A673 (cell line): ENCODE data around the gene CPEB4. TPM values are rescaled to one million over a fixed set of nuclear protein-coding genes. Genes with fewer than 3 reads are reported as not detected.

ENCODE experiments used
- BruUV-seq: library from RNA; stranded (reverse); fragments of 400-500 nt; replicated peaks from 2 replicates; lab custom pipeline; 2021; lab: Mats Ljungman, UMichigan
- CTCF ChIA-PET: fragments of 300-600 bp; sonication (Branson Sonifier 250); formaldehyde crosslinking; loops from one replicate; lab custom pipeline; 2022; ENCODE audit warnings: antibody characterized with exemption; lab: Charles Lee
- POLR2A ChIA-PET: fragments of 300-600 bp; sonication (Branson Sonifier 250); formaldehyde crosslinking; loops from one replicate; lab custom pipeline; 2022; ENCODE audit warnings: antibody characterized with exemption; ENCODE audit not compliant: low non-redundant PET; lab: Charles Lee
- DNase-seq: peaks from one replicate; pipeline ENCODE4 v3.0.0-alpha.2; 2015; ENCODE audit warnings: low spot score
- H3K27ac ChIP-seq: fragments of 200-600 bp; sonication (generic); 2 replicates; pipeline ENCODE4 v1.5.1; 2016; ENCODE audit warnings: mixed run types, low read depth, mild to moderate bottlenecking, mixed read lengths, antibody characterized with exemption, low read length; ENCODE audit not compliant: poor library complexity, severe bottlenecking
- H3K27me3 ChIP-seq: fragments of 200-600 bp; sonication (generic); replicated peaks from 2 replicates; pipeline ENCODE4 v1.6.1; 2017; ENCODE audit warnings: mixed run types, low read depth, mild to moderate bottlenecking, mixed read lengths, antibody characterized with exemption, low read length; ENCODE audit not compliant: insufficient read depth, poor library complexity
- H3K36me3 ChIP-seq: fragments of 200-600 bp; sonication (generic); 2 replicates; pipeline ENCODE4 v1.6.1; 2016; ENCODE audit warnings: mixed run types, mild to moderate bottlenecking, mixed read lengths, antibody characterized with exemption, low read length; ENCODE audit not compliant: insufficient read depth, poor library complexity, severe bottlenecking
- H3K4me1 ChIP-seq: fragments of 200-600 bp; sonication (generic); 2 replicates; pipeline ENCODE4 v1.6.1; 2017; ENCODE audit warnings: mixed run types, mild to moderate bottlenecking, mixed read lengths, antibody characterized with exemption, low read length; ENCODE audit not compliant: insufficient read depth, poor library complexity, severe bottlenecking
- H3K4me3 ChIP-seq: fragments of 200-600 bp; sonication (generic); 2 replicates; pipeline ENCODE4 v1.5.1; 2016; ENCODE audit warnings: low read depth, mixed run types, mild to moderate bottlenecking, mixed read lengths, low read length; ENCODE audit not compliant: poor library complexity, severe bottlenecking
- H3K9me3 ChIP-seq: fragments of 200-600 bp; sonication (generic); 2 replicates; pipeline ENCODE4 v1.6.1; 2016; ENCODE audit warnings: mixed run types, low read depth, mild to moderate bottlenecking, mixed read lengths, antibody characterized with exemption, low read length; ENCODE audit not compliant: poor library complexity, severe bottlenecking
- CTCF ChIP-seq: fragments of 300-800, 200-600 bp; sonication (generic); conservative IDR thresholded peaks from 2 replicates; pipeline ENCODE4 v1.5.1; 2017; ENCODE audit warnings: low read depth, mild to moderate bottlenecking, antibody characterized with exemption, low read length, moderate library complexity, mixed read lengths
- EZH2 ChIP-seq: fragments of 200-600 bp; sonication (generic); IDR thresholded peaks from 2 replicates; pipeline ENCODE4 v1.6.1; 2017; ENCODE audit warnings: borderline replicate concordance, low read depth, mild to moderate bottlenecking, mixed read lengths, antibody characterized with exemption, low read length; ENCODE audit not compliant: poor library complexity, severe bottlenecking
- intact Hi-C: fragments of 100-400 bp; cut with micrococcal nuclease; formaldehyde crosslinking; loops from one replicate; pipeline ENCODE4 v1.10.0; 2022; ENCODE audit not compliant: unreplicated experiment
- total RNA-seq: library from RNA; stranded (reverse); gene quantifications from 2 replicates; pipeline ENCODE4 v1.2.3, GENCODE V29; 2021

The CPEB4 gene
- total RNA-seq, 1 experiment from 2014 or later = 1.6 TPM

GRCh38 chr5:173890195-173890991 is 2.2 kb downstream of the CPEB4 start:
- TF ChIP-seq CTCF = no peak
- no peak for TF ChIP-seq EZH2
- no peak for DNase-seq
- Histone ChIP-seq H3K4me3 (no peak overlapping the region), H3K27me3 (peaks cover 31% of the 10 kb centered on the region), H3K36me3 (no peaks in the 10 kb centered on the region), H3K4me1 (no peaks in the 10 kb centered on the region), H3K27ac (no peak overlapping the region), H3K9me3 (no peaks in the 10 kb centered on the region)
- POLR2A ChIA-PET = no interaction called here
- intact Hi-C loops = no loop called here
- CTCF ChIA-PET = no interaction called here
- no TSS peak for BruUV-seq

GRCh38 chr5:173891308-173892116 is 3.4 kb downstream of the CPEB4 start:
- H3K36me3 ChIP-seq = no peaks in the 10 kb centered on the region
- H3K4me3 ChIP-seq = no peak overlapping the region
- DNase-seq = no peak
- H3K4me1 ChIP-seq = no peaks in the 10 kb centered on the region
- no peak for TF ChIP-seq CTCF
- no peak for TF ChIP-seq EZH2
- BruUV-seq = no TSS peak
- intact Hi-C loops = no loop called here
- no peaks in the 10 kb centered on the region for H3K9me3 ChIP-seq
- CTCF ChIA-PET = no interaction called here
- POLR2A ChIA-PET = no interaction called here
- H3K27ac ChIP-seq = no peak overlapping the region
- H3K27me3 ChIP-seq = peaks cover 31% of the 10 kb centered on the region

- ChIA-PET POLR2A (no interaction called here), CTCF (no interaction called here)
- H3K27me3 ChIP-seq = peaks cover 31% of the 10 kb centered on the region
- no peak for TF ChIP-seq CTCF
- H3K4me1 ChIP-seq = no peaks in the 10 kb centered on the region
- H3K36me3 ChIP-seq = no peaks in the 10 kb centered on the region
- no peak for DNase-seq
- no peak overlapping the region for H3K27ac ChIP-seq
- no peak overlapping the region for H3K4me3 ChIP-seq
- H3K9me3 ChIP-seq = no peaks in the 10 kb centered on the region
- BruUV-seq = no TSS peak
- intact Hi-C loops = no loop called here
Measured at GRCh38 chr5:173893192-173893561, 5.0 kb downstream of the CPEB4 start.
